Measurements from ENCODE around the gene SASH1.

DNA sequence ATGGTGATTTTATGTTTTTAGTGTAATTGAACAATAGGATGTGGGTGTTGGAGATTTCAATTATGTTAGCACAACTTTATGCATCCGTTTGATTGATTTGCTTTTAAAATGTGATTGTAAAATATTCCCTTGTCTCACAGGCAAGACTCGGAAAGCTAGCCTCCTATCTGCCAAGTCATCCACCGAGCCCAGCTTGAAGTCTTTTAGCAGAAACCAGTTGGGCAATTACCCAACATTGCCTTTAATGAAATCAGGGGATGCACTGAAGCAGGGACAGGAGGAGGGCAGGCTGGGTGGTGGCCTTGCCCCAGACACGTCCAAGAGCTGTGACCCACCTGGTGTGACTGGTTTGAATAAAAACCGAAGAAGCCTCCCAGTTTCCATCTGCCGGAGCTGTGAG is 200.9 kb downstream of the SASH1 start:
- TF ChIP-seq, protein P1, sequence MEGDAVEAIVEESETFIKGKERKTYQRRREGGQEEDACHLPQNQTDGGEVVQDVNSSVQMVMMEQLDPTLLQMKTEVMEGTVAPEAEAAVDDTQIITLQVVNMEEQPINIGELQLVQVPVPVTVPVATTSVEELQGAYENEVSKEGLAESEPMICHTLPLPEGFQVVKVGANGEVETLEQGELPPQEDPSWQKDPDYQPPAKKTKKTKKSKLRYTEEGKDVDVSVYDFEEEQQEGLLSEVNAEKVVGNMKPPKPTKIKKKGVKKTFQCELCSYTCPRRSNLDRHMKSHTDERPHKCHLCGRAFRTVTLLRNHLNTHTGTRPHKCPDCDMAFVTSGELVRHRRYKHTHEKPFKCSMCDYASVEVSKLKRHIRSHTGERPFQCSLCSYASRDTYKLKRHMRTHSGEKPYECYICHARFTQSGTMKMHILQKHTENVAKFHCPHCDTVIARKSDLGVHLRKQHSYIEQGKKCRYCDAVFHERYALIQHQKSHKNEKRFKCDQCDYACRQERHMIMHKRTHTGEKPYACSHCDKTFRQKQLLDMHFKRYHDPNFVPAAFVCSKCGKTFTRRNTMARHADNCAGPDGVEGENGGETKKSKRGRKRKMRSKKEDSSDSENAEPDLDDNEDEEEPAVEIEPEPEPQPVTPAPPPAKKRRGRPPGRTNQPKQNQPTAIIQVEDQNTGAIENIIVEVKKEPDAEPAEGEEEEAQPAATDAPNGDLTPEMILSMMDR (tag by site-specific recombination; IDR thresholded peaks at IDR 0.05), result no peak
- TF ChIP-seq, protein P2, sequence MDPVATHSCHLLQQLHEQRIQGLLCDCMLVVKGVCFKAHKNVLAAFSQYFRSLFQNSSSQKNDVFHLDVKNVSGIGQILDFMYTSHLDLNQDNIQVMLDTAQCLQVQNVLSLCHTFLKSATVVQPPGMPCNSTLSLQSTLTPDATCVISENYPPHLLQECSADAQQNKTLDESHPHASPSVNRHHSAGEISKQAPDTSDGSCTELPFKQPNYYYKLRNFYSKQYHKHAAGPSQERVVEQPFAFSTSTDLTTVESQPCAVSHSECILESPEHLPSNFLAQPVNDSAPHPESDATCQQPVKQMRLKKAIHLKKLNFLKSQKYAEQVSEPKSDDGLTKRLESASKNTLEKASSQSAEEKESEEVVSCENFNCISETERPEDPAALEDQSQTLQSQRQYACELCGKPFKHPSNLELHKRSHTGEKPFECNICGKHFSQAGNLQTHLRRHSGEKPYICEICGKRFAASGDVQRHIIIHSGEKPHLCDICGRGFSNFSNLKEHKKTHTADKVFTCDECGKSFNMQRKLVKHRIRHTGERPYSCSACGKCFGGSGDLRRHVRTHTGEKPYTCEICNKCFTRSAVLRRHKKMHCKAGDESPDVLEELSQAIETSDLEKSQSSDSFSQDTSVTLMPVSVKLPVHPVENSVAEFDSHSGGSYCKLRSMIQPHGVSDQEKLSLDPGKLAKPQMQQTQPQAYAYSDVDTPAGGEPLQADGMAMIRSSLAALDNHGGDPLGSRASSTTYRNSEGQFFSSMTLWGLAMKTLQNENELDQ (tag by site-specific recombination; IDR thresholded peaks at IDR 0.05; ENCODE audit: low read depth), result no peak
- TF ChIP-seq ZBTB1 (tag by site-specific recombination; IDR thresholded peaks at IDR 0.05), result no peak
- TF ChIP-seq YY1 (tag by site-specific recombination; IDR thresholded peaks at IDR 0.05), result no peak
- no peak for TF ChIP-seq ZFP41 (tag by site-specific recombination; IDR thresholded peaks at IDR 0.05; ENCODE audit: borderline replicate concordance)
- no peak for TF ChIP-seq MYNN (tag by site-specific recombination; IDR thresholded peaks at IDR 0.05; ENCODE audit: borderline replicate concordance)
- no peak for TF ChIP-seq ZEB2 (tag by site-specific recombination; IDR thresholded peaks at IDR 0.05)
- no peak for TF ChIP-seq ZNF211 (tag by site-specific recombination; IDR thresholded peaks at IDR 0.05; ENCODE audit: low read depth)
- TF ChIP-seq, protein P3, sequence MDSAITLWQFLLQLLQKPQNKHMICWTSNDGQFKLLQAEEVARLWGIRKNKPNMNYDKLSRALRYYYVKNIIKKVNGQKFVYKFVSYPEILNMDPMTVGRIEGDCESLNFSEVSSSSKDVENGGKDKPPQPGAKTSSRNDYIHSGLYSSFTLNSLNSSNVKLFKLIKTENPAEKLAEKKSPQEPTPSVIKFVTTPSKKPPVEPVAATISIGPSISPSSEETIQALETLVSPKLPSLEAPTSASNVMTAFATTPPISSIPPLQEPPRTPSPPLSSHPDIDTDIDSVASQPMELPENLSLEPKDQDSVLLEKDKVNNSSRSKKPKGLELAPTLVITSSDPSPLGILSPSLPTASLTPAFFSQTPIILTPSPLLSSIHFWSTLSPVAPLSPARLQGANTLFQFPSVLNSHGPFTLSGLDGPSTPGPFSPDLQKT (IDR thresholded peaks at IDR 0.05; ENCODE audit: borderline replicate concordance, low read depth, low read length), result no peak
- no peak for TF ChIP-seq ZNF335 (tag by site-specific recombination; conservative IDR thresholded peaks at IDR 0.05)
- no peak for TF ChIP-seq GLI4 (tag by site-specific recombination; IDR thresholded peaks at IDR 0.05)
- no peak for TF ChIP-seq ZNF792 (tag by site-specific recombination; IDR thresholded peaks at IDR 0.05)
- no peak for TF ChIP-seq ZNF596 (tag by site-specific recombination; IDR thresholded peaks at IDR 0.05)
- TF ChIP-seq ZNF704 (tag by site-specific recombination; IDR thresholded peaks at IDR 0.05), result no peak

All from HEK293 (cell line).